Epithelial cell of proximal tubule (primary cell): Measurements from ENCODE around the gene C4orf54. TPM values are rescaled to one million over a fixed set of nuclear protein-coding genes. Genes with fewer than 3 reads are reported as not detected.

Experiments
- DNase-seq: peaks from one replicate; pipeline ENCODE4 v3.0.0-alpha.2; 2011; ENCODE audit warnings: low read depth
- H3K4me3 ChIP-seq: 2 replicates; pipeline ENCODE4 v1.5.1; 2011; ENCODE audit warnings: low read depth, mild to moderate bottlenecking, low read length
- total RNA-seq: library from RNA; depleted of rRNA; stranded (reverse); fragments of >200 nt; gene quantifications from 2 replicates; pipeline ENCODE4 v1.2.3, GENCODE V29; 2015
- TF ChIP-seq, protein P1 (sequence below): conservative IDR thresholded peaks from 2 replicates; pipeline ENCODE4 v1.5.1; 2012; ENCODE audit warnings: low read depth, mild to moderate bottlenecking, low read length

C4orf54 gene
- total RNA-seq, 1 donor from 2014 or later = not detected

DNA sequence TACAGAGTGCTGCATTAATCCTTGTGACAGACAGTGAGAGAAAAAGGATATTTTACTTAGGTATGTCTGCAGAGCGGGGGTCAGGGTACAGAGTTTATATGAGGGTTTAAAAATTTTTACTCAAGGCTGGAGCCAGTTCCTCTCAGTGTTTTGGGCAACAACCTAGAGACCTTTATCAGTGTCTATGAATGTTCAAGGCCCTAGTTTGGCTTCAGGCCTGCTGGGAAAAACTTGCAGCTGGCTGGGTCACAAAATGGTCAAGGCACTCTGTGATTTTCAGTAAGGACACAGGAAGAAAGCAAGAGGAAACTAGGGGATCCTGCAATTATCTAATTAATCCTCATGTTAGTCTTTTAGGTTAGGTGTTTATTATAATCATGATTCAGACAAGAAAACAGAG, 10.8 kb upstream of the C4orf54 start:
- H3K4me3 ChIP-seq = no peak overlapping the region
- TF ChIP-seq, protein P1, sequence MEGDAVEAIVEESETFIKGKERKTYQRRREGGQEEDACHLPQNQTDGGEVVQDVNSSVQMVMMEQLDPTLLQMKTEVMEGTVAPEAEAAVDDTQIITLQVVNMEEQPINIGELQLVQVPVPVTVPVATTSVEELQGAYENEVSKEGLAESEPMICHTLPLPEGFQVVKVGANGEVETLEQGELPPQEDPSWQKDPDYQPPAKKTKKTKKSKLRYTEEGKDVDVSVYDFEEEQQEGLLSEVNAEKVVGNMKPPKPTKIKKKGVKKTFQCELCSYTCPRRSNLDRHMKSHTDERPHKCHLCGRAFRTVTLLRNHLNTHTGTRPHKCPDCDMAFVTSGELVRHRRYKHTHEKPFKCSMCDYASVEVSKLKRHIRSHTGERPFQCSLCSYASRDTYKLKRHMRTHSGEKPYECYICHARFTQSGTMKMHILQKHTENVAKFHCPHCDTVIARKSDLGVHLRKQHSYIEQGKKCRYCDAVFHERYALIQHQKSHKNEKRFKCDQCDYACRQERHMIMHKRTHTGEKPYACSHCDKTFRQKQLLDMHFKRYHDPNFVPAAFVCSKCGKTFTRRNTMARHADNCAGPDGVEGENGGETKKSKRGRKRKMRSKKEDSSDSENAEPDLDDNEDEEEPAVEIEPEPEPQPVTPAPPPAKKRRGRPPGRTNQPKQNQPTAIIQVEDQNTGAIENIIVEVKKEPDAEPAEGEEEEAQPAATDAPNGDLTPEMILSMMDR = no peak
- DNase-seq = no peak

DNA sequence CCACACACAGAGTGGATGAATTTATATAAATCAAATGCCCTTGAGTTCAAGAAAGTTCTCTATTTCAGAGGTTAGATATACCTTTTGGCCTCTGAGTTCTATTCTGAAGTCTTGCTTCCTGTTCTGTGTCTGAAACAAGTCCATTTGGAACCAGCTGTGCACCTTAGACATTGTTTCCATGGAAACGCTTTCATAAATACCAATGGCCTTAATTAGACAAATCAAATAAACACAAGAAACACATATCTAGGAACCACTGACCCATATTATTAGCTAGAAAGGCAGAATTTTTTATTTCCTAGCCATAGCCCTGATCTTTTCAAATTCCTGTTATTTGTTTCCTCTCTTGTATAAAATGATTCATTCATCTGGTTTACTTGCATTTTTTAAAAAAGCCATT, 8.4 kb upstream of the C4orf54 start:
- TF ChIP-seq, protein P1 = no peak
- no peak for DNase-seq
- H3K4me3 ChIP-seq = no peak overlapping the region

DNA sequence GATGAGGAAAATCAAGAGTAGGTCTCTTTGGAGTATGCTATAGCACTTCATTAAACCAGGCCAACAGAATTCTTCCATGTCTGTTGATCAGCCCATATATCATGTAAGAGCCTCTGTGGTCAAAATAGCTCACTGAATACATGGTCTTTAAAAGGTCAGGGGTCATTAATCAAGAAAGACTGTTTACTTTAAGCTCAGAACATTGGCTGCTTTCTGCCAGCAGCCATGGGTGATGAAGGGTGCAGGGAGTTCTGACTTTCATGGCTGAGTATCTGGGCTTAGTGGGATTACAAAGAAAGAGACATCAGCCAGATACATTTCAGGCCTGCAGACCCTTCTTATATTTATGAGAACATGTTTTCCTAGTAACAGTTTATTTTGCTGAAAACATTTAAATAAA, 7.1 kb upstream of the C4orf54 start:
- TF ChIP-seq, protein P1 = no peak
- no peak for DNase-seq
- H3K4me3 ChIP-seq = no peak overlapping the region

DNA sequence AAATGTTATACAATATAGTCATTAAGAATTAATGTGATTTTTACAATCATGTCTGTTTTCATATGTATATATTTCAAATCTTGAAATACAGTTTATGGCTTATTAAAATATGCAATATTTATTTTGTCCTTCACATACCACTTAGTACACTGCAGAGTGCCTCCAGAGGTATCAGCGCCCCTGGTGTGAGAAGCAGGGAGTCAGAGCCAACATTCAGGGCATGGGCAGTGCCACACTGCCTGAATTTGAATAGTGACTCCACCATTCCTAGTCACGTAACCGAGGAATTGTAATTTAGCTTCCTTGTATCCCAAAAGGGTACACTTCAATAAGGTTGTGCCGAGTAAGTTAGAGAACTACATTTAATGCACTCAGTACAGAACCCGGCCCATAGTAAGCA, 4.3 kb upstream of the C4orf54 start:
- TF ChIP-seq, protein P1 = no peak
- no peak overlapping the region for H3K4me3 ChIP-seq
- DNase-seq = no peak

DNA sequence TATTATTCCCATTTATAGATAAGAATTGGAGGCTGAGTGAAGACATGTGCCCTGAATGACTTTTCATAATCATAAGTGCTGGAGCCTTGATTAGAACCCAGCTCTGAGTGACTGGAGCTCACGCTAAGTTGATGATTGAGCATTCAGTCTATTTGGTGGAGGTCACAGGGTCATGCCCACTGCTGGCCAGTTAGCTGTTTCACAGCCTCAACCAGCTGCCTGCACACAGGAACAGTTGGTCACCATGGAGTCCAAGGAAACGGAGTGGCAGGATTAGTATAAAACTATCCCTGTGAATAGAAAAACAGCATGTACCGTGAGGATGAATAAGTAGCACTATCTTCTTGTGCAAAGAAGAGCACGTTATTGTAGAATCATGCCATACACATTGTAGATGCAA, 1.0 kb upstream of the C4orf54 start:
- no peak overlapping the region for H3K4me3 ChIP-seq
- TF ChIP-seq, protein P1 = no peak
- DNase-seq = no peak

DNA sequence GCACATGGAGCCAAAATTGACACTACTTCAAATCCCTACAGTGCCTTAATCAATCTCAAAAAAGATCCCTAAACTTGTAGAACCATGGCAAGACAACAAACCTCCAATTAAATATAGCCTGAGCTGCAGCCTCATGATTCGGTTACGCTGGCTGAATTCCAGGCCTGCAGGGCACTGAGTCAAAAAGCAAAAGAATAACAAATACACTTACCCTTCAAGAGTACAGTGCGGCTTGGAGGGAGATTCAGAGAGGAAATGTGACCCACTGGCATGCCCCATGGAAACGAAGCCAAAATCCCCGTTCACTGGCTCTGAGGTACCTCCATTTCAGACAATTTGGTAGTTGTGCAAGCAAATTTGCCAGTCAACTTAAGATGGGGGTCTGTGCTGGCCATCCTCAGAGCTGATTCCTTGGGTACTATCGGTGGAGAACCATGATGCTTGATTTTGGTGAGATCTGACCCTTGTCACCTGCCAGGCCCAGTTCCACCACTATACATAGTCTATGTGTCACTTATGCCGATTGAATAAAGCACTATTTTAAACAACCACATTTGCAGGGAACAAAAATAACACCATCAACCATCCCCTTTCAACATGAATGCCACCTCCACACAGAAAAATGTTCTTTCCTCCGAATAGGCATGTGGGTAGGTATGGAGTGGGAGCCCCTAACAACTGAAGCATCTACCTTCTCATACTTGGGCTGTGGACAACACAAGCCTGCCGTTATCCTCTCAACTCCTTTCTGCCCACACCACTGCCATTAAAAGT, 2.1 kb downstream of the C4orf54 start:
- no peak overlapping the region for H3K4me3 ChIP-seq
- no peak for DNase-seq
- TF ChIP-seq, protein P1 = no peak

DNA sequence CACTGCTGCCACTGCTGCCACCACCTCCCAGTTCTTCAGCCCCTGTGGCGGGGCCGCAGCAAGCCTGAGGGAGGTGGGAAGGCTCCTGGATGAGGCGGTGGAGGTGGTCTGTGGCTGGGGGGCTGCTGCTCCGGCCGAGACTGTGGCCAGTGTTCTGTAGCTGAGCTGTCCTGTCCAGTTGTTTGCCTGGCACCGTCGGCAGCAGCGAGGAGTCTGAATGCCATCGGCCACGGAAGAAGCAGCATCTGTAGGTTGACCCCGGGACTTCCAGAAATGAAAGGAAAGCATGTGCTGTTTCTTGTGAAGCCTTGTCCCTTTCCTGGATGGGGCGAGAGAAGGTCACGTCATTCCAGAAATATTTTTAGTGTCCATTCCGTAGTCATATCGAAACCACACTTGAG, 3.3 kb downstream of the C4orf54 start:
- H3K4me3 ChIP-seq = no peak overlapping the region
- TF ChIP-seq, protein P1 = no peak
- no peak for DNase-seq
